ENCODE measurements around the gene RASA2. TPM values are rescaled to one million over a fixed set of nuclear protein-coding genes. Genes with fewer than 3 reads are reported as not detected.

The RASA2 gene
- total and polyA plus RNA-seq, 9 of the 15 experiments (the other 6 are each of a cell fraction or from before 2014, with no cell fraction given), result 2.0 to 12.8 (median 9.5) TPM

DNA sequence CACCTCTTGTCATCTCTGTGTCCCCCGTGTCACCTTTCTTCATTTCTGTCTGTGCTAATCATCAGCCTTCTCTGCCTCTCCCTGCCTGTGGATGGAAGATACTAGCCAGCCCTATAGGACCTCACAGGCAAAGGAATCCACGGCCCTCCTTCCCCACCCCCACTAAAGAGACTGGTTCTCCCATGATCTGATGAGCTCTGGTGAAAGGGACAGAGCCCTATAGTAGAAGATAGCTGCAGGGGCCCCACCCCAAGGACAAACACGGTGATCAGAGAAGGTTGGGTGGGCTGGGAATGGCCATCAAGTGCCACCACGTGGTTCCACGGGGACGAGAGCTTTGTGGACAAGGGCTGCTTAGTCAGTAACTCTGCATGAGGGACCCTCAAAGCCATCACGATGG lies 27.8 kb upstream of the RASA2 start (continued):
- no peak for TF ChIP-seq THRAP3 (IDR thresholded peaks at IDR 0.05; ENCODE audit: borderline replicate concordance)
- no peak; the same call in 1 of the 2 replicates for TF ChIP-seq LEF1 (IDR thresholded peaks at IDR 0.05)
- TF ChIP-seq TAF15 (IDR thresholded peaks at IDR 0.05; ENCODE audit: low read depth, low read length), result no peak
- TF ChIP-seq ZNF76 (CRISPR knock-in tag; IDR thresholded peaks at IDR 0.05; ENCODE audit: borderline replicate concordance), result no peak
- TF ChIP-seq RBM25 (IDR thresholded peaks at IDR 0.05; ENCODE audit: low read depth, low read length, severe bottlenecking), result no peak
- TF ChIP-seq RBBP5 (IDR thresholded peaks at IDR 0.05; ENCODE audit: borderline replicate concordance, insufficient read depth, low read length, poor library complexity, severe bottlenecking), result no peak
- TF ChIP-seq MLLT1 (IDR thresholded peaks at IDR 0.05), result no peak
- no peak for TF ChIP-seq MCM3 (IDR thresholded peaks at IDR 0.05)
- TF ChIP-seq RCOR1 (IDR thresholded peaks at IDR 0.05; ENCODE audit: borderline replicate concordance in 1 of 2, low read depth in 2 of 2, low read length in 2 of 2), result peak in 1 of 2 experiments; percentile 6; a peak in 1 of 4 replicates
- no peak for TF ChIP-seq ZNF696 (CRISPR knock-in tag; conservative IDR thresholded peaks at IDR 0.05)
- TF ChIP-seq, protein P1, sequence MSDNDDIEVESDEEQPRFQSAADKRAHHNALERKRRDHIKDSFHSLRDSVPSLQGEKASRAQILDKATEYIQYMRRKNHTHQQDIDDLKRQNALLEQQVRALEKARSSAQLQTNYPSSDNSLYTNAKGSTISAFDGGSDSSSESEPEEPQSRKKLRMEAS (CRISPR knock-in tag; IDR thresholded peaks at IDR 0.05), result peak; percentile 60
- TF ChIP-seq, protein P2, sequence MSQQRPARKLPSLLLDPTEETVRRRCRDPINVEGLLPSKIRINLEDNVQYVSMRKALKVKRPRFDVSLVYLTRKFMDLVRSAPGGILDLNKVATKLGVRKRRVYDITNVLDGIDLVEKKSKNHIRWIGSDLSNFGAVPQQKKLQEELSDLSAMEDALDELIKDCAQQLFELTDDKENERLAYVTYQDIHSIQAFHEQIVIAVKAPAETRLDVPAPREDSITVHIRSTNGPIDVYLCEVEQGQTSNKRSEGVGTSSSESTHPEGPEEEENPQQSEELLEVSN (IDR thresholded peaks at IDR 0.05; ENCODE audit: borderline replicate concordance in 1 of 2, extremely low read depth in 1 of 2, insufficient read depth in 1 of 2, insufficient read length in 1 of 2, low read depth in 1 of 2, low read length in 1 of 2, poor library complexity in 1 of 2, severe bottlenecking in 1 of 2), result peak; percentile 62 to 69
- no peak for TF ChIP-seq U2AF1 (optimal IDR thresholded peaks at IDR 0.05; ENCODE audit: low read depth, low read length)
- peak; percentile 38; the same call in 1 of the 2 replicates for TF ChIP-seq DPF2 (IDR thresholded peaks at IDR 0.05)
- no peak for TF ChIP-seq NFIX (CRISPR knock-in tag; IDR thresholded peaks at IDR 0.05; ENCODE audit: low read depth)
- no peak for TF ChIP-seq NCOA4 (IDR thresholded peaks at IDR 0.05; ENCODE audit: partially characterized antibody)
- TF ChIP-seq RUNX1 (IDR thresholded peaks at IDR 0.05; ENCODE audit: low read depth), result no peak
- TF ChIP-seq RBM14 (IDR thresholded peaks at IDR 0.05; ENCODE audit: borderline replicate concordance, insufficient read depth, low read depth, low read length), result no peak
- no peak for TF ChIP-seq ESRRB (CRISPR knock-in tag; IDR thresholded peaks at IDR 0.05; ENCODE audit: borderline replicate concordance)
- TF ChIP-seq ATF6 (CRISPR knock-in tag; IDR thresholded peaks at IDR 0.05), result no peak

Measured in K562 (cell line).